H9 (cell line): ENCODE results near the gene XRCC6. TPM values are rescaled to one million over a fixed set of nuclear protein-coding genes. Genes with fewer than 3 reads are reported as not detected.

Experiments used
- DNase-seq: peaks from one replicate; pipeline ENCODE4 v3.0.0-alpha.2; 2017
- H2AFZ ChIP-seq: one replicate; pipeline ENCODE4 v1.6.1; 2013; ENCODE audit warnings: mild to moderate bottlenecking, low read length, control low read depth, moderate library complexity
- H2AK5ac ChIP-seq: 2 replicates; pipeline ENCODE4 v1.6.1; 2013; ENCODE audit warnings: low read length, control low read depth, mixed read lengths; ENCODE audit not compliant: insufficient read length
- H2BK120ac ChIP-seq: one replicate; pipeline ENCODE4 v1.6.1; 2013; ENCODE audit warnings: low read depth, mild to moderate bottlenecking, low read length, control low read depth, inconsistent platforms; ENCODE audit not compliant: poor library complexity, severe bottlenecking
- H2BK12ac ChIP-seq: 2 replicates; pipeline ENCODE4 v1.6.1; 2013; ENCODE audit warnings: low read length, control low read depth, mixed read lengths, low read depth; ENCODE audit not compliant: insufficient read length
- H2BK15ac ChIP-seq: 2 replicates; pipeline ENCODE4 v1.6.1; 2013; ENCODE audit warnings: low read depth, low read length, control low read depth
- H2BK20ac ChIP-seq: one replicate; pipeline ENCODE4 v1.6.1; 2013; ENCODE audit warnings: low read depth, mild to moderate bottlenecking, low read length, control low read depth, inconsistent platforms; ENCODE audit not compliant: poor library complexity, severe bottlenecking
- H2BK5ac ChIP-seq: 2 replicates; pipeline ENCODE4 v1.6.1; 2013; ENCODE audit warnings: low read length, control low read depth, mixed read lengths; ENCODE audit not compliant: insufficient read length
- H3K14ac ChIP-seq: 2 replicates; pipeline ENCODE4 v1.6.1; 2013; ENCODE audit warnings: low read length, control low read depth; ENCODE audit not compliant: insufficient read depth
- H3K18ac ChIP-seq: 2 replicates; pipeline ENCODE4 v1.6.1; 2013; ENCODE audit warnings: low read depth, mild to moderate bottlenecking, mixed read lengths, low read length, control low read depth; ENCODE audit not compliant: insufficient read length
- H3K23ac ChIP-seq: 2 replicates; pipeline ENCODE4 v1.6.1; 2013; ENCODE audit warnings: low read length, control low read depth, mixed read lengths, low read depth; ENCODE audit not compliant: insufficient read length
- H3K23me2 ChIP-seq: 2 replicates; pipeline ENCODE4 v1.6.1; 2013; ENCODE audit warnings: low read depth, mild to moderate bottlenecking, mixed read lengths, low read length, control low read depth; ENCODE audit not compliant: insufficient read length, poor library complexity, severe bottlenecking
- H3K27ac ChIP-seq: 2 replicates; pipeline ENCODE4 v1.5.1; 2013; ENCODE audit warnings: low read length, control low read depth, mixed read lengths, low read depth; ENCODE audit not compliant: insufficient read length
- H3K27me3 ChIP-seq: 2 replicates; pipeline ENCODE4 v1.6.1; 2013; ENCODE audit warnings: low read length, control low read depth, inconsistent platforms; ENCODE audit not compliant: insufficient read depth
- H3K4ac ChIP-seq: 2 replicates; pipeline ENCODE4 v1.6.1; 2013; ENCODE audit warnings: low read depth, mild to moderate bottlenecking, control low read depth, inconsistent platforms, low read length, moderate library complexity
- H3K4me1 ChIP-seq: 2 replicates; pipeline ENCODE4 v1.6.1; 2013; ENCODE audit warnings: low read length, control low read depth, inconsistent platforms; ENCODE audit not compliant: insufficient read depth
- H3K4me2 ChIP-seq: 2 replicates; pipeline ENCODE4 v1.6.1; 2013; ENCODE audit warnings: low read length, control low read depth, mixed read lengths; ENCODE audit not compliant: insufficient read length, insufficient read depth
- H3K56ac ChIP-seq: 2 replicates; pipeline ENCODE4 v1.6.1; 2013; ENCODE audit warnings: low read depth, mild to moderate bottlenecking, mixed read lengths, low read length, control low read depth; ENCODE audit not compliant: insufficient read length
- H3K79me1 ChIP-seq: 2 replicates; pipeline ENCODE4 v1.6.1; 2013; ENCODE audit warnings: low read depth, mild to moderate bottlenecking, moderate library complexity, low read length, control low read depth, inconsistent platforms; ENCODE audit not compliant: insufficient read depth, poor library complexity, severe bottlenecking
- H3K79me2 ChIP-seq: 2 replicates; pipeline ENCODE4 v1.6.1; 2013; ENCODE audit warnings: low read length, control low read depth, inconsistent platforms; ENCODE audit not compliant: insufficient read depth
- H3K9ac ChIP-seq: 2 replicates; pipeline ENCODE4 v1.6.1; 2013; ENCODE audit warnings: low read length, control low read depth, mixed read lengths; ENCODE audit not compliant: insufficient read length; ENCODE audit errors: extremely low read depth
- H3K9me3 ChIP-seq: one replicate; pipeline ENCODE4 v1.6.1; 2013; ENCODE audit warnings: low read depth, low read length, inconsistent platforms; ENCODE audit not compliant: control insufficient read depth
- H3T11ph ChIP-seq: one replicate; pipeline ENCODE4 v1.6.1; 2013; ENCODE audit warnings: mild to moderate bottlenecking, low read length, control low read depth, inconsistent platforms
- H4K20me1 ChIP-seq: one replicate; pipeline ENCODE4 v1.6.1; 2013; ENCODE audit not compliant: control insufficient read depth, insufficient read length, insufficient read depth
- H4K5ac ChIP-seq: 2 replicates; pipeline ENCODE4 v1.6.1; 2013; ENCODE audit warnings: low read depth, mild to moderate bottlenecking, mixed read lengths, low read length, control low read depth; ENCODE audit not compliant: insufficient read length
- H4K8ac ChIP-seq: replicated peaks from 2 replicates; pipeline ENCODE4 v1.6.1; 2013; ENCODE audit warnings: low read length, control low read depth, mixed read lengths, low read depth; ENCODE audit not compliant: insufficient read length
- H4K91ac ChIP-seq: 2 replicates; pipeline ENCODE4 v1.6.1; 2013; ENCODE audit warnings: low read depth, mild to moderate bottlenecking, moderate library complexity, mixed read lengths, low read length, control low read depth; ENCODE audit not compliant: insufficient read length
- H3K27ac Mint-ChIP-seq, 3 experiments: 2 replicates in 2 of 3; 3 replicates in 1 of 3; pipeline ENCODE4 v1.8.0; 2020 to 2021; ENCODE audit warnings: mixed read lengths in 3 of 3, mild to moderate bottlenecking in 1 of 3, moderate library complexity in 1 of 3
- H3K27me3 Mint-ChIP-seq: 2 replicates; pipeline ENCODE4 v1.8.0; 2021; ENCODE audit warnings: low read depth, mild to moderate bottlenecking, moderate library complexity, mixed read lengths
- H3K36me3 Mint-ChIP-seq, 3 experiments: 2 replicates in 2 of 3; 3 replicates in 1 of 3; pipeline ENCODE4 v1.8.0; 2020 to 2021; ENCODE audit warnings: low read depth in 3 of 3, mixed read lengths in 3 of 3; ENCODE audit not compliant: insufficient read depth in 1 of 3
- H3K4me1 Mint-ChIP-seq, 2 experiments: 2 replicates each; pipeline ENCODE4 v1.8.0; 2020; ENCODE audit warnings: mixed read lengths in 2 of 2
- H3K4me3 Mint-ChIP-seq, 2 experiments: 2 replicates in 1 of 2; 3 replicates in 1 of 2; pipeline ENCODE4 v1.8.0; 2020 to 2021; ENCODE audit warnings: mild to moderate bottlenecking in 2 of 2, mixed read lengths in 2 of 2, moderate library complexity in 1 of 2
- H3K9me3 Mint-ChIP-seq, 2 experiments: 2 replicates in 1 of 2; 3 replicates in 1 of 2; pipeline ENCODE4 v1.8.0; 2020; ENCODE audit warnings: mild to moderate bottlenecking in 2 of 2, mixed read lengths in 2 of 2, moderate library complexity in 1 of 2
- WGBS: extraction: QIAGEN DNeasy Blood & Tissue Kit; methylation state at CpG from one replicate; pipeline ENCODE4 v1.1.7; 2013; ENCODE audit warnings: missing lambda C conversion rate, low lambda C conversion rate, mixed read lengths; ENCODE audit not compliant: insufficient read length; ENCODE audit errors: extremely low coverage; 5-methylcytosine and 5-hydroxymethylcytosine counted together
- total RNA-seq: library from RNA; stranded (reverse); gene quantifications from 2 replicates; pipeline ENCODE4 v1.2.1, GENCODE V29; 2021
- TF ChIP-seq, protein P1 (sequence below): fragments of 200-600 bp; sonication (generic); conservative IDR thresholded peaks from 3 replicates; pipeline ENCODE4 v1.8.0; 2021; ENCODE audit warnings: antibody characterized with exemption, mild to moderate bottlenecking

XRCC6 gene
- total RNA-seq, 1 experiment from 2014 or later, result 461 TPM

DNA sequence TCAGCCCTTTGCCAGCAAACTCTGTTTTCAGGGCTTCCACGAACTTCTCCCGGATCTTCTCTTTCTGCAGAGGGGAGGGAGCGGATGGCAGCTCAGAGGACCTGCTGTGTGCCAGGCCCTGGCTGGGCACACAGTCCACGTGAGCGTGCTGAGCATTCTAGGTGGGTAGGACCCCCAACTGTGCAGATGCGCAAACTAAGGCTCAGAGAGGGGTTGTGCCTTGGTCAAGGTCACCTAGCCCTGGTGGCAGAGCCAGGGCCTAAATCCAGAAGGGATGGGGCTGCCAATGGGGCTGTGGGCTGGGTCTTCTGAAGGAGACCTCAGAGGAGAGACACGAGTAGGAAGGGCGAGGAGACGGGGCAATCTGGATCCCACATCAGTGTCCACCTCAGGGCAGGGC, 42.3 kb upstream of the XRCC6 start:
- Histone ChIP-seq H3K79me2 (no peaks in the 10 kb centered on the region), H3K4me1 (0 out of 2 replicates have a peak, but pooled peaks cover 2% of the 10 kb centered on the region)

More for the DNA sequence above, 42.3 kb upstream of the XRCC6 start:
- no peaks in the 10 kb centered on the region for H4K20me1 ChIP-seq
- H2BK15ac ChIP-seq, result no peak overlapping the region
- no peak overlapping the region for H2AK5ac ChIP-seq
- H4K8ac ChIP-seq, result no peak overlapping the region
- H3K27me3 ChIP-seq, result no peaks in the 10 kb centered on the region
- no peaks in the 10 kb centered on the region for H3K9me3 ChIP-seq
- H2BK5ac ChIP-seq, result no peak overlapping the region
- WGBS, result no CpG with 5 or more reads among the region's 9 CpGs
- TF ChIP-seq, protein P1, sequence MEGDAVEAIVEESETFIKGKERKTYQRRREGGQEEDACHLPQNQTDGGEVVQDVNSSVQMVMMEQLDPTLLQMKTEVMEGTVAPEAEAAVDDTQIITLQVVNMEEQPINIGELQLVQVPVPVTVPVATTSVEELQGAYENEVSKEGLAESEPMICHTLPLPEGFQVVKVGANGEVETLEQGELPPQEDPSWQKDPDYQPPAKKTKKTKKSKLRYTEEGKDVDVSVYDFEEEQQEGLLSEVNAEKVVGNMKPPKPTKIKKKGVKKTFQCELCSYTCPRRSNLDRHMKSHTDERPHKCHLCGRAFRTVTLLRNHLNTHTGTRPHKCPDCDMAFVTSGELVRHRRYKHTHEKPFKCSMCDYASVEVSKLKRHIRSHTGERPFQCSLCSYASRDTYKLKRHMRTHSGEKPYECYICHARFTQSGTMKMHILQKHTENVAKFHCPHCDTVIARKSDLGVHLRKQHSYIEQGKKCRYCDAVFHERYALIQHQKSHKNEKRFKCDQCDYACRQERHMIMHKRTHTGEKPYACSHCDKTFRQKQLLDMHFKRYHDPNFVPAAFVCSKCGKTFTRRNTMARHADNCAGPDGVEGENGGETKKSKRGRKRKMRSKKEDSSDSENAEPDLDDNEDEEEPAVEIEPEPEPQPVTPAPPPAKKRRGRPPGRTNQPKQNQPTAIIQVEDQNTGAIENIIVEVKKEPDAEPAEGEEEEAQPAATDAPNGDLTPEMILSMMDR, result no peak
- H4K5ac ChIP-seq, result no peak overlapping the region
- no peak overlapping the region for H2BK12ac ChIP-seq
- no peak overlapping the region for H3K9ac ChIP-seq
- H3K4me2 ChIP-seq, result no peak overlapping the region
- no peak overlapping the region for H2AFZ ChIP-seq
- H4K91ac ChIP-seq, result no peak overlapping the region
- DNase-seq, result no peak
- no peak overlapping the region for H3K18ac ChIP-seq
- peaks cover 2% of the 10 kb centered on the region; the same call in 1 of the 2 replicates for H3K27me3 Mint-ChIP-seq
- H2BK120ac ChIP-seq, result no peak overlapping the region
- H3K9me3 Mint-ChIP-seq, result no peaks in the 10 kb centered on the region
- H3K4me3 Mint-ChIP-seq, result no peak overlapping the region
- peaks cover 4 to 23% (median 4%) of the 10 kb centered on the region in 3 experiments; a peak in 5 of 7 replicates for H3K36me3 Mint-ChIP-seq
- no peaks in the 10 kb centered on the region for H3K23me2 ChIP-seq
- H3K14ac ChIP-seq, result no peak overlapping the region
- no peak overlapping the region; a peak in 1 of 7 replicates for H3K27ac Mint-ChIP-seq
- peaks cover 0 to 8% of the 10 kb centered on the region in 2 experiments; a peak in 2 of 4 replicates for H3K4me1 Mint-ChIP-seq
- no peak overlapping the region for H3T11ph ChIP-seq
- no peak overlapping the region for H3K56ac ChIP-seq
- H3K27ac ChIP-seq, result no peak overlapping the region
- H3K79me1 ChIP-seq, result no peaks in the 10 kb centered on the region
- no peak overlapping the region for H2BK20ac ChIP-seq
- no peak overlapping the region for H3K4ac ChIP-seq
- H3K23ac ChIP-seq, result no peak overlapping the region
